Measurements from ENCODE around the gene IGBP1. TPM values are rescaled to one million over a fixed set of nuclear protein-coding genes. Genes with fewer than 3 reads are reported as not detected.

Gene IGBP1
- polyA plus RNA-seq, 1 of the 3 experiments (the other 2 are of a cell fraction), result 49.4 TPM

DNA sequence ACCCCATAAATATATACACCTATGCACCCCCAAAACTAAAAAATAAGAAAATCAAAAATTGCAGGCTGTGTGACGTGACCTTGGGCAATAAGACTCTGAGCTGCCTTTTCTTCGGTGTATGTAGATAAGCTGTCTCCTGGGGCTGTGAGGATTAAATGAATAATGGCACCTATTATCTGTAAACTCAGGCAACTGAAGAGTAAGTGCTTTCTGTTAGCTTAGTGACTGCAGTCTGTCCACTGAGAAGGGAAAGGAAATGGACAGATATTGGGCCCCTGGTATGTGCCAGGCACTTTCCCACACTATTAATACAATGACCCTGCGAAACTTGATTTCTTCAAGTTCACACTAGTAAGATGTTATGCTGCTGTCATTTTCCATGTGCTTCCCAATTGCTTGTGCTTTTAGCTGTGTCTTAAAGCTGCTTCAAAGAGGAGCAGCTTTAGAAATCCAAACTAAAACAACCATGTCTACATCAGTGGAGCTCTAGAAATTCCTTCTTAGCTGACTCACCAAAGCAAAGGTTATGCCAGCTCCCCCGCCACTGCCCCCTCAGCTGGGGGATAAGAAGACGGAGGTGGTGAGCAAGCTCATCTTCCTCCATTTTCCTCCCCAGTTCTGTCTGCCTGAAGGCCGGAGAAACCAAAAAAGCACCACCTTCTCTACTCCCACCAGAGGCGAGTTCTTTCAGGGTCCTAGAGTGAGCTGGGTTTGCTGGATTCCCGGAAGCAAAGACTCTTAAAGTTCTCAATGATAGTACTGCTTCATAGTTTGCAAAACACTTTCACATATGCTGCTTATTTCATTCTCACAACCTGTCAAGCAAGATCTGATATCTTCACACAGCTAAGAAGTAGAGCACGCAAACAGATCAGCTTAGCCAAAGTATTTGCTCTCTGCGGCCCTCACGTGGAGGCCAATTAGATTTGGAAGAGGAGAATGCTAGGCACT, 35.3 kb downstream of the IGBP1 start:
- Histone ChIP-seq H3K79me2 (ENCODE audit: insufficient read depth) (no peaks in the 10 kb centered on the region), H3K27me3 (ENCODE audit: insufficient read depth) (no peaks in the 10 kb centered on the region), H3K36me3 (replicated peaks in 1 of 2; ENCODE audit: control insufficient read depth in 1 of 2, insufficient read depth in 2 of 2, low read length in 1 of 2) (peaks cover 7 to 8% of the 10 kb centered on the region in 2 experiments), H3K9ac (peak overlapping the region; percentile 45; the same call in 1 of the 2 replicates), H3K4me1 (ENCODE audit: control insufficient read depth in 1 of 2, insufficient read depth in 2 of 2, low read depth in 1 of 2, low read length in 1 of 2) (peaks cover 0 to 12% of the 10 kb centered on the region in 2 experiments; a peak in 2 of 4 replicates), H3K27ac (ENCODE audit: low read depth in 2 of 2, low read length in 1 of 2) (peak overlapping the region; percentile 39 to 89; a peak in 3 of 4 replicates), H3K9me3 (no peaks in the 10 kb centered on the region), H3K4me2 (peak overlapping the region; percentile 77), H4K20me1 (ENCODE audit: insufficient read depth) (no peaks in the 10 kb centered on the region), H3K9me2 (no peaks in the 10 kb centered on the region), H3K4me3 (ENCODE audit: low read depth in 2 of 2, low read length in 1 of 2) (peak overlapping the region in 1 of 2 experiments; percentile 46; a peak in 3 of 4 replicates), H2AFZ (ENCODE audit: low read depth) (peak overlapping the region; percentile 76), H3F3A (replicated peaks; ENCODE audit: insufficient read depth) (peaks cover 36% of the 10 kb centered on the region)
- 18% methylated on average over 11 of the region's 11 CpGs for WGBS (ENCODE audit: low lambda C conversion rate)
- DNase-seq, result no peak
- TF ChIP-seq FOSL2 (IDR thresholded peaks at IDR 0.05; ENCODE audit: borderline replicate concordance, low read depth) (peak; percentile 66; the same call in 1 of the 2 replicates), TCF12 (IDR thresholded peaks at IDR 0.05) (peak; percentile 42), TEAD4 (IDR thresholded peaks at IDR 0.05; ENCODE audit: borderline replicate concordance, insufficient read depth) (peak; percentile 76), GABPA (IDR thresholded peaks at IDR 0.05; ENCODE audit: low read depth) (no peak), ELF1 (IDR thresholded peaks at IDR 0.05) (peak; percentile 67; the same call in 1 of the 2 replicates), TAF1 (IDR thresholded peaks at IDR 0.05; ENCODE audit: borderline replicate concordance, low read depth, low read length) (0 out of 2 replicates have a peak, but pooled peaks have one; percentile 18), PBX3 (IDR thresholded peaks at IDR 0.05) (0 out of 2 replicates have a peak, but pooled peaks have one; percentile 8), YY1 (IDR thresholded peaks at IDR 0.05; ENCODE audit: low read depth) (peak; percentile 76; the same call in 1 of the 2 replicates), GATA2 (CRISPR knock-in tag; IDR thresholded peaks at IDR 0.05) (no peak), POLR2AphosphoS5 (IDR thresholded peaks at IDR 0.05; ENCODE audit: low read depth, low read length) (peak; percentile 44; the same call in 1 of the 2 replicates), NFIC (IDR thresholded peaks at IDR 0.05; ENCODE audit: borderline replicate concordance) (peak; percentile 33; the same call in 1 of the 2 replicates), EP300 (IDR thresholded peaks at IDR 0.05; ENCODE audit: borderline replicate concordance in 1 of 2, low read depth in 1 of 2, low read length in 1 of 2) (peak in 1 of 2 experiments; percentile 42; a peak in 1 of 4 replicates), JUND (IDR thresholded peaks at IDR 0.05) (peak; percentile 58)
- TF ChIP-seq, protein P1, sequence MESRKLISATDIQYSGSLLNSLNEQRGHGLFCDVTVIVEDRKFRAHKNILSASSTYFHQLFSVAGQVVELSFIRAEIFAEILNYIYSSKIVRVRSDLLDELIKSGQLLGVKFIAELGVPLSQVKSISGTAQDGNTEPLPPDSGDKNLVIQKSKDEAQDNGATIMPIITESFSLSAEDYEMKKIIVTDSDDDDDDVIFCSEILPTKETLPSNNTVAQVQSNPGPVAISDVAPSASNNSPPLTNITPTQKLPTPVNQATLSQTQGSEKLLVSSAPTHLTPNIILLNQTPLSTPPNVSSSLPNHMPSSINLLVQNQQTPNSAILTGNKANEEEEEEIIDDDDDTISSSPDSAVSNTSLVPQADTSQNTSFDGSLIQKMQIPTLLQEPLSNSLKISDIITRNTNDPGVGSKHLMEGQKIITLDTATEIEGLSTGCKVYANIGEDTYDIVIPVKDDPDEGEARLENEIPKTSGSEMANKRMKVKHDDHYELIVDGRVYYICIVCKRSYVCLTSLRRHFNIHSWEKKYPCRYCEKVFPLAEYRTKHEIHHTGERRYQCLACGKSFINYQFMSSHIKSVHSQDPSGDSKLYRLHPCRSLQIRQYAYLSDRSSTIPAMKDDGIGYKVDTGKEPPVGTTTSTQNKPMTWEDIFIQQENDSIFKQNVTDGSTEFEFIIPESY (IDR thresholded peaks at IDR 0.05; ENCODE audit: borderline replicate concordance, low read depth), result no peak
- ChIA-PET CTCF (interaction anchor here (0.8 kb wide), 1 partner anchor 36 kb away, joined by 4 read pairs; the partner anchor contains the start of gene IGBP1), POLR2A (no interaction called here)
